Measurements from ENCODE around the gene TMED5.

Gene TMED5

GRCh38 chr1:93113127-93113526 lies 67.1 kb downstream of the TMED5 start:
- no peak for DNase-seq

GRCh38 chr1:93111561-93111960 lies 68.7 kb downstream of the TMED5 start:
- DNase-seq, result no peak

- DNase-seq, result no peak
Measured at GRCh38 chr1:93111065-93111464, 69.1 kb downstream of the TMED5 start.

GRCh38 chr1:93109578-93109977 lies 70.6 kb downstream of the TMED5 start:
- DNase-seq, result no peak

- no peak for DNase-seq
Measured at GRCh38 chr1:93108335-93108734, 71.9 kb downstream of the TMED5 start.

- no peak for DNase-seq
Measured at GRCh38 chr1:93107395-93107794, 72.8 kb downstream of the TMED5 start.

GRCh38 chr1:93106226-93106625 lies 74.0 kb downstream of the TMED5 start:
- no peak for DNase-seq

- DNase-seq, result no peak
Measured at GRCh38 chr1:93102142-93102541, 78.1 kb downstream of the TMED5 start.
